HepG2 (cell line): ENCODE measurements around the gene CASKIN1. TPM values are rescaled to one million over a fixed set of nuclear protein-coding genes. Genes with fewer than 3 reads are reported as not detected.

Source experiments
- ATAC-seq: fragments of 200-7000 bp; cut with Tn5 transposase; 3 replicates; pipeline ENCODE4 v1.9.1; 2020; ENCODE audit warnings: mild to moderate bottlenecking, moderate library complexity
- BruUV-seq: library from RNA; stranded (reverse); fragments of 400-500 nt; replicated peaks from 2 replicates; lab custom pipeline; 2021; lab: Mats Ljungman, UMichigan
- CTCF ChIA-PET: fragments of 300-600 bp; formaldehyde crosslinking; extraction: SDS; loops from one replicate; lab custom pipeline; 2021; ENCODE audit warnings: low total read pairs, inconsistent platforms, low intra/inter-chr PET ratio; lab: Yijun Ruan, JAX
- POLR2A ChIA-PET: fragments of 350-600 bp; sonication (Branson Sonifier 250); formaldehyde crosslinking; loops from one replicate; lab custom pipeline; 2020; ENCODE audit warnings: antibody characterized with exemption, inconsistent platforms; lab: Yijun Ruan, JAX
- DNase-seq: peaks from one replicate; pipeline ENCODE4 v3.0.0-alpha.2; 2015; ENCODE audit warnings: low spot score
- FAIRE-seq: peaks from 3 replicates; lab custom pipeline; 2011; peaks lifted over from hg19 to GRCh38; lab: Jason Lieb, UNC
- H2AFZ ChIP-seq: one replicate; pipeline ENCODE4 v1.6.1; 2011; ENCODE audit warnings: low read length, inconsistent platforms
- H3K27ac ChIP-seq: fragments of 300-600 bp; 3 replicates; pipeline ENCODE4 v1.8.0; 2011; ENCODE audit warnings: mixed run types, mild to moderate bottlenecking, mixed read lengths, low read length, inconsistent platforms; ENCODE audit not compliant: insufficient read depth; ENCODE audit errors: extremely low read length
- H3K27me3 ChIP-seq, 2 experiments: fragments of 200-600 bp in 1 of 2; 2 replicates in 1 of 2; 3 replicates in 1 of 2; pipeline versions ENCODE4 v1.6.0 to v1.8.0; 2011; ENCODE audit warnings: low read length in 2 of 2, mild to moderate bottlenecking in 2 of 2, moderate library complexity in 2 of 2, inconsistent platforms in 1 of 2; ENCODE audit not compliant: insufficient read depth in 2 of 2, control insufficient read depth in 1 of 2
- H3K36me3 ChIP-seq, 2 experiments: fragments of 200-600 bp in 1 of 2; replicated peaks in 1 of 2; 2 replicates in 1 of 2; 3 replicates in 1 of 2; pipeline versions ENCODE4 v1.5.1 to v1.8.0; 2011; ENCODE audit warnings: low read length in 2 of 2, inconsistent platforms in 1 of 2; ENCODE audit not compliant: insufficient read depth in 2 of 2, control insufficient read depth in 1 of 2
- H3K4me1 ChIP-seq: 2 replicates; pipeline ENCODE4 v1.5.1; 2012; ENCODE audit warnings: low read length, inconsistent platforms; ENCODE audit not compliant: insufficient read depth
- H3K4me2 ChIP-seq: 2 replicates; pipeline ENCODE4 v1.6.0; 2011; ENCODE audit warnings: low read depth, low read length, inconsistent platforms
- H3K4me3 ChIP-seq, 3 experiments: fragments of 200-600 bp in 1 of 3; sonication (generic), shearing (Covaris generic) in 1 of 3; replicated peaks in 1 of 3; 2 replicates each; pipeline ENCODE4 v1.5.1; 2011 to 2016; ENCODE audit warnings: low read length in 3 of 3, inconsistent platforms in 2 of 3, low read depth in 2 of 3, mild to moderate bottlenecking in 2 of 3, control low read depth in 1 of 3, mixed read lengths in 1 of 3; ENCODE audit not compliant: insufficient read depth in 1 of 3
- H3K79me2 ChIP-seq: one replicate; pipeline ENCODE4 v1.6.1; 2011; ENCODE audit warnings: low read length, inconsistent platforms; ENCODE audit not compliant: insufficient read depth
- H3K9ac ChIP-seq: 2 replicates; pipeline ENCODE4 v1.6.0; 2011; ENCODE audit warnings: mild to moderate bottlenecking, low read depth, low read length, inconsistent platforms; ENCODE audit not compliant: insufficient read depth
- H3K9me3 ChIP-seq: 2 replicates; pipeline ENCODE4 v1.5.1; 2012; ENCODE audit warnings: mild to moderate bottlenecking, low read length
- H4K20me1 ChIP-seq: 2 replicates; pipeline ENCODE4 v1.6.0; 2011; ENCODE audit warnings: inconsistent platforms, mild to moderate bottlenecking, low read length, moderate library complexity; ENCODE audit not compliant: insufficient read depth
- BRF2 ChIP-seq: sonication (generic); formaldehyde crosslinking; IDR thresholded peaks from 2 replicates; pipeline ENCODE4 v1.8.1; 2022; ENCODE audit warnings: mild to moderate bottlenecking, missing genetic modification reagents
- CENPX ChIP-seq: sonication (generic); formaldehyde crosslinking; IDR thresholded peaks from 2 replicates; pipeline ENCODE4 v1.9.0; 2021; ENCODE audit warnings: mild to moderate bottlenecking, missing genetic modification reagents, moderate library complexity
- NFAT5 ChIP-seq: sonication (generic); formaldehyde crosslinking; IDR thresholded peaks from 2 replicates; pipeline ENCODE4 v1.4.0; 2020; ENCODE audit warnings: missing genetic modification reagents
- RBM39 ChIP-seq: fragments of 200-400 bp; formaldehyde crosslinking; IDR thresholded peaks from one replicate; pipeline ENCODE4 v1.6.1; 2018; ENCODE audit warnings: antibody characterized with exemption, mild to moderate bottlenecking, low read depth, low read length; ENCODE audit not compliant: poor library complexity, severe bottlenecking
- THAP8 ChIP-seq: sonication (generic); formaldehyde crosslinking; IDR thresholded peaks from 2 replicates; pipeline ENCODE4 v1.5.1; 2020; ENCODE audit warnings: missing genetic modification reagents, mild to moderate bottlenecking, borderline replicate concordance
- ZNF597 ChIP-seq: sonication (generic); formaldehyde crosslinking; IDR thresholded peaks from 2 replicates; pipeline ENCODE4 v1.5.0; 2020; ENCODE audit warnings: missing genetic modification reagents
- WGBS: methylation state at CpG from one replicate; pipeline ENCODE4 v1.1.6; 2017; ENCODE audit warnings: low lambda C conversion rate; 5-methylcytosine and 5-hydroxymethylcytosine counted together
- in situ Hi-C: cut with HindIII; loops from 2 replicates; pipeline ENCODE4 v1.10.0; 2017; ENCODE audit warnings: low pct_unique_long_range_greater_than_20kb; ENCODE audit not compliant: extremely low pct_ligation_motif_present
- intact Hi-C: fragments of 100-400 bp; cut with micrococcal nuclease; formaldehyde crosslinking; loops from one replicate; pipeline ENCODE4 v1.10.0; 2022; ENCODE audit not compliant: unreplicated experiment
- polyA plus RNA-seq, 8 experiments: library from polyadenylated mRNA; depleted of rRNA in 3 of 8; stranded (reverse) in 7 of 8; unstranded in 1 of 8; fragments of >200 nt; fragmentation: Illumina TruSeq in 4 of 8; extraction: Trizol in 4 of 8; gene quantifications; 2 replicates each; pipeline versions ENCODE4 v1.2.1 to v1.2.3, GENCODE V29; 2011 to 2016; ENCODE audit warnings: low read depth in 4 of 8, missing spikeins in 1 of 8, mixed read lengths in 1 of 8; ENCODE audit not compliant: insufficient read depth in 1 of 8
- total RNA-seq, 5 experiments: library from RNA; depleted of rRNA; stranded (reverse); fragments of >200 nt; fragmentation: Illumina TruSeq; extraction: Trizol; gene quantifications; 2 replicates each; pipeline ENCODE4 v1.2.3, GENCODE V29; 2016; ENCODE audit warnings: low read depth in 1 of 5
- TF ChIP-seq, protein P1 (sequence below): sonication (generic); formaldehyde crosslinking; IDR thresholded peaks from 2 replicates; pipeline ENCODE4 v1.4.0; 2020; ENCODE audit warnings: missing genetic modification reagents

The CASKIN1 gene
- total and polyA plus RNA-seq, 2 of the 13 experiments (the other 11 are each of a cell fraction or from before 2014, with no cell fraction given) = 1.2 to 2.2 TPM

GRCh38 chr16:2170587-2171435 is 25.6 kb downstream of the CASKIN1 start:
- peaks cover 17 to 49% of the 10 kb centered on the region in 2 experiments; a peak in 3 of 5 replicates for H3K36me3 ChIP-seq
- POLR2A ChIA-PET = no interaction called here
- H3K79me2 ChIP-seq = no peaks in the 10 kb centered on the region
- in situ Hi-C loops = no loop called here
- intact Hi-C loops = no loop called here
- no peaks in the 10 kb centered on the region for H4K20me1 ChIP-seq
- CTCF ChIA-PET = no interaction called here
- H3K9ac ChIP-seq = no peak overlapping the region
- no peak overlapping the region for H2AFZ ChIP-seq
- no peak overlapping the region for H3K4me3 ChIP-seq
- H3K4me1 ChIP-seq = peaks cover 8% of the 10 kb centered on the region
- no peaks in the 10 kb centered on the region for H3K9me3 ChIP-seq
- FAIRE-seq = no peak
- H3K27me3 ChIP-seq = no peaks in the 10 kb centered on the region
- H3K27ac ChIP-seq = no peak overlapping the region
- no TSS peak for BruUV-seq
- H3K4me2 ChIP-seq = no peak overlapping the region
- DNase-seq = no peak
- no peak for ATAC-seq
- 96% methylated on average over 21 of the region's 47 CpGs for WGBS
- TF ChIP-seq, protein P1, sequence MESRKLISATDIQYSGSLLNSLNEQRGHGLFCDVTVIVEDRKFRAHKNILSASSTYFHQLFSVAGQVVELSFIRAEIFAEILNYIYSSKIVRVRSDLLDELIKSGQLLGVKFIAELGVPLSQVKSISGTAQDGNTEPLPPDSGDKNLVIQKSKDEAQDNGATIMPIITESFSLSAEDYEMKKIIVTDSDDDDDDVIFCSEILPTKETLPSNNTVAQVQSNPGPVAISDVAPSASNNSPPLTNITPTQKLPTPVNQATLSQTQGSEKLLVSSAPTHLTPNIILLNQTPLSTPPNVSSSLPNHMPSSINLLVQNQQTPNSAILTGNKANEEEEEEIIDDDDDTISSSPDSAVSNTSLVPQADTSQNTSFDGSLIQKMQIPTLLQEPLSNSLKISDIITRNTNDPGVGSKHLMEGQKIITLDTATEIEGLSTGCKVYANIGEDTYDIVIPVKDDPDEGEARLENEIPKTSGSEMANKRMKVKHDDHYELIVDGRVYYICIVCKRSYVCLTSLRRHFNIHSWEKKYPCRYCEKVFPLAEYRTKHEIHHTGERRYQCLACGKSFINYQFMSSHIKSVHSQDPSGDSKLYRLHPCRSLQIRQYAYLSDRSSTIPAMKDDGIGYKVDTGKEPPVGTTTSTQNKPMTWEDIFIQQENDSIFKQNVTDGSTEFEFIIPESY (CRISPR knock-in tag) = peak; percentile 91
- TF ChIP-seq BRF2 (CRISPR knock-in tag) (no peak), RBM39 (no peak), CENPX (CRISPR knock-in tag) (no peak), THAP8 (CRISPR knock-in tag) (no peak), ZNF597 (no peak), NFAT5 (no peak)
